ENCODE measurements around the gene ITGAE.

DNA sequence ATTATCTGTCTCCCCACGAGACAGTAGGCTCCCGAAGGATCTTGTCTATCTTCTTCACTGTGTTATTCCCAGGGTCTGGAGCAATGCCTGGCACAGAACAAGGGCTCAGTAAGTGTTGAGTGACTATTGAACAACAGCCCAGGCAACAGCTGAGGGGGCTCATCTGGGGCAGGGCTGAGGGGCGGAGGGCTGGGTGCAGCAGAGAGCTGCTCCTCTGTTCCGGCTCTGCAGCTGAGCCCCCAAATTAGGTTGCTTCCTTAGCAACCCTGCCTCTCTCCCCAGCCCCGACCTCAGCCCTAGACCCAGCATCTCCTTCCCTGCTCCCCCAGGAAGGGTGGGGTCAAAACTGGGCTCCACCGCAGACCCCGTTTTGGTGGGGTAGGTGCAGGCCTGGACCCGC is 32.2 kb downstream of the ITGAE start:
- TF ChIP-seq, protein P1, sequence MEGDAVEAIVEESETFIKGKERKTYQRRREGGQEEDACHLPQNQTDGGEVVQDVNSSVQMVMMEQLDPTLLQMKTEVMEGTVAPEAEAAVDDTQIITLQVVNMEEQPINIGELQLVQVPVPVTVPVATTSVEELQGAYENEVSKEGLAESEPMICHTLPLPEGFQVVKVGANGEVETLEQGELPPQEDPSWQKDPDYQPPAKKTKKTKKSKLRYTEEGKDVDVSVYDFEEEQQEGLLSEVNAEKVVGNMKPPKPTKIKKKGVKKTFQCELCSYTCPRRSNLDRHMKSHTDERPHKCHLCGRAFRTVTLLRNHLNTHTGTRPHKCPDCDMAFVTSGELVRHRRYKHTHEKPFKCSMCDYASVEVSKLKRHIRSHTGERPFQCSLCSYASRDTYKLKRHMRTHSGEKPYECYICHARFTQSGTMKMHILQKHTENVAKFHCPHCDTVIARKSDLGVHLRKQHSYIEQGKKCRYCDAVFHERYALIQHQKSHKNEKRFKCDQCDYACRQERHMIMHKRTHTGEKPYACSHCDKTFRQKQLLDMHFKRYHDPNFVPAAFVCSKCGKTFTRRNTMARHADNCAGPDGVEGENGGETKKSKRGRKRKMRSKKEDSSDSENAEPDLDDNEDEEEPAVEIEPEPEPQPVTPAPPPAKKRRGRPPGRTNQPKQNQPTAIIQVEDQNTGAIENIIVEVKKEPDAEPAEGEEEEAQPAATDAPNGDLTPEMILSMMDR (IDR thresholded peaks at IDR 0.05) = no peak
- no peak for TF ChIP-seq POLR2AphosphoS5 (IDR thresholded peaks at IDR 0.05)
- no peak for TF ChIP-seq POLR2A (IDR thresholded peaks at IDR 0.05)

Data from sigmoid colon (tissue), 4 donors.